Upper lobe of left lung (tissue), 4 donors: Measurements from ENCODE around the gene KRABD2.

Experiments used
- EP300 ChIP-seq, 4 donors: sonication (generic); formaldehyde crosslinking; IDR thresholded peaks; one replicate each; pipeline ENCODE4 v1.5.1; 2017; ENCODE audit warnings: antibody characterized with exemption in 4 of 4, control low read depth in 2 of 4
- POLR2A ChIP-seq, 4 donors: fragments of 450-650 bp; IDR thresholded peaks; one replicate each; pipeline ENCODE4 v1.5.1; 2016 to 2017; ENCODE audit warnings: antibody characterized with exemption in 4 of 4, mild to moderate bottlenecking in 2 of 4
- POLR2AphosphoS5 ChIP-seq, 2 donors: sonication (generic); formaldehyde crosslinking; IDR thresholded peaks; one replicate each; pipeline ENCODE4 v1.5.1; 2017; ENCODE audit warnings: antibody characterized with exemption in 2 of 2
- TF ChIP-seq, protein P1 (sequence below), 6 experiments: fragments of 450-650 bp in 4 of 6; fragments of 200-600 bp in 2 of 6; sonication (generic) in 2 of 6; IDR thresholded peaks; one replicate each; pipeline ENCODE4 v1.5.1; 2016 to 2019; ENCODE audit warnings: antibody characterized with exemption in 6 of 6

DNA sequence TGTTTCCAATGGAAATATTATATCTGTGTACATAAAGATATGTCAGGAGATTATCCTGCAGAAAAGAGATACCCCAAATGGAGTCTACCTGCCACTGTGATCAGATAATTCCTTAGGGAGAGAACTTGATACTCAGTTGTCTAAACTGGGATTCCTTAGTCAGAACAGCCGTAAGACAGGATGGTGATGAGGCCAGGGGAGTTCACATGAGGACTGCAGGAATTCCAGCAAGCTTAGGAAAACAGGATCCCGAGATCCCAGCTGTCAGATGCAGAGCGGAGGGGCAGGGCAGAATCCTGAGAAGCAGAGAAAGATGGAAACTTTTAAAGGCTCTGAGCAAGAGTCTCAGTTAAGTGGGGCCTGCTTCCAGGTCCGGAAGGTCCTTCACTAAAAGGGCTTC is 4.7 kb downstream of the KRABD2 start:
- no peak for TF ChIP-seq EP300 (IDR thresholded peaks at IDR 0.05)
- TF ChIP-seq POLR2AphosphoS5 (IDR thresholded peaks at IDR 0.05) = no peak
- TF ChIP-seq, protein P1, sequence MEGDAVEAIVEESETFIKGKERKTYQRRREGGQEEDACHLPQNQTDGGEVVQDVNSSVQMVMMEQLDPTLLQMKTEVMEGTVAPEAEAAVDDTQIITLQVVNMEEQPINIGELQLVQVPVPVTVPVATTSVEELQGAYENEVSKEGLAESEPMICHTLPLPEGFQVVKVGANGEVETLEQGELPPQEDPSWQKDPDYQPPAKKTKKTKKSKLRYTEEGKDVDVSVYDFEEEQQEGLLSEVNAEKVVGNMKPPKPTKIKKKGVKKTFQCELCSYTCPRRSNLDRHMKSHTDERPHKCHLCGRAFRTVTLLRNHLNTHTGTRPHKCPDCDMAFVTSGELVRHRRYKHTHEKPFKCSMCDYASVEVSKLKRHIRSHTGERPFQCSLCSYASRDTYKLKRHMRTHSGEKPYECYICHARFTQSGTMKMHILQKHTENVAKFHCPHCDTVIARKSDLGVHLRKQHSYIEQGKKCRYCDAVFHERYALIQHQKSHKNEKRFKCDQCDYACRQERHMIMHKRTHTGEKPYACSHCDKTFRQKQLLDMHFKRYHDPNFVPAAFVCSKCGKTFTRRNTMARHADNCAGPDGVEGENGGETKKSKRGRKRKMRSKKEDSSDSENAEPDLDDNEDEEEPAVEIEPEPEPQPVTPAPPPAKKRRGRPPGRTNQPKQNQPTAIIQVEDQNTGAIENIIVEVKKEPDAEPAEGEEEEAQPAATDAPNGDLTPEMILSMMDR (IDR thresholded peaks at IDR 0.05) = no peak
- no peak for TF ChIP-seq POLR2A (IDR thresholded peaks at IDR 0.05)
